Trophoblast cell (in vitro differentiated cells and primary cell): ENCODE data around the gene FAM110A.

Experiments
- DNase-seq, 2 donors: peaks; one replicate each; pipeline ENCODE4 v3.0.0-alpha.2; 2016
- H2AFZ ChIP-seq: 2 replicates; pipeline ENCODE4 v1.6.1; 2013; ENCODE audit warnings: low read length, moderate library complexity, mild to moderate bottlenecking; ENCODE audit not compliant: insufficient read depth, poor library complexity
- H2AK5ac ChIP-seq: 2 replicates; pipeline ENCODE4 v1.6.1; 2013; ENCODE audit warnings: mild to moderate bottlenecking, low read length
- H2BK120ac ChIP-seq: 2 replicates; pipeline ENCODE4 v1.6.1; 2013; ENCODE audit warnings: low read length, mild to moderate bottlenecking, moderate library complexity; ENCODE audit not compliant: insufficient read depth, poor library complexity
- H2BK12ac ChIP-seq: 2 replicates; pipeline ENCODE4 v1.6.1; 2013; ENCODE audit warnings: mild to moderate bottlenecking, low read length, moderate library complexity
- H2BK5ac ChIP-seq: 2 replicates; pipeline ENCODE4 v1.6.1; 2013; ENCODE audit warnings: low read length, low read depth, moderate library complexity, mild to moderate bottlenecking; ENCODE audit not compliant: poor library complexity
- H3K14ac ChIP-seq: 2 replicates; pipeline ENCODE4 v1.6.1; 2013; ENCODE audit warnings: mild to moderate bottlenecking, low read length
- H3K18ac ChIP-seq: 2 replicates; pipeline ENCODE4 v1.6.1; 2013; ENCODE audit warnings: mild to moderate bottlenecking, low read length
- H3K23ac ChIP-seq: 2 replicates; pipeline ENCODE4 v1.6.1; 2013; ENCODE audit warnings: low read length
- H3K27ac ChIP-seq: 2 replicates; pipeline ENCODE4 v1.5.1; 2013; ENCODE audit warnings: low read depth, mild to moderate bottlenecking, inconsistent platforms, low read length, moderate library complexity
- H3K27me3 ChIP-seq: 2 replicates; pipeline ENCODE4 v1.6.1; 2013; ENCODE audit warnings: inconsistent platforms, mild to moderate bottlenecking, low read length, moderate library complexity; ENCODE audit not compliant: insufficient read depth
- H3K36me3 ChIP-seq, 2 experiments: 1 replicate in 1 of 2; 2 replicates in 1 of 2; pipeline ENCODE4 v1.6.1; 2013; ENCODE audit warnings: low read length in 2 of 2, mild to moderate bottlenecking in 2 of 2, moderate library complexity in 1 of 2; ENCODE audit not compliant: insufficient read depth in 2 of 2, control insufficient read depth in 1 of 2
- H3K4ac ChIP-seq: 2 replicates; pipeline ENCODE4 v1.6.1; 2013; ENCODE audit warnings: low read depth, mild to moderate bottlenecking, low read length, moderate library complexity
- H3K4me1 ChIP-seq, 2 experiments: 1 replicate in 1 of 2; 2 replicates in 1 of 2; pipeline ENCODE4 v1.6.1; 2013; ENCODE audit warnings: low read length in 2 of 2, mild to moderate bottlenecking in 2 of 2, moderate library complexity in 1 of 2; ENCODE audit not compliant: insufficient read depth in 2 of 2, control insufficient read depth in 1 of 2
- H3K4me2 ChIP-seq: 2 replicates; pipeline ENCODE4 v1.6.1; 2013; ENCODE audit warnings: inconsistent platforms, mild to moderate bottlenecking, low read length, moderate library complexity
- H3K4me3 ChIP-seq: 2 replicates; pipeline ENCODE4 v1.5.1; 2013; ENCODE audit warnings: mild to moderate bottlenecking, low read depth, low read length, inconsistent platforms
- H3K79me1 ChIP-seq: one replicate; pipeline ENCODE4 v1.6.1; 2013; ENCODE audit warnings: low read length
- H3K79me2 ChIP-seq: 2 replicates; pipeline ENCODE4 v1.6.1; 2013; ENCODE audit warnings: low read length, mild to moderate bottlenecking; ENCODE audit not compliant: control insufficient read depth, insufficient read depth, poor library complexity
- H3K9ac ChIP-seq: 2 replicates; pipeline ENCODE4 v1.6.1; 2013; ENCODE audit warnings: mild to moderate bottlenecking, low read length
- H3K9me3 ChIP-seq: 2 replicates; pipeline ENCODE4 v1.6.1; 2013; ENCODE audit warnings: low read depth, mild to moderate bottlenecking, control low read depth, inconsistent platforms, low read length; ENCODE audit not compliant: insufficient read depth
- H4K12ac ChIP-seq: 2 replicates; pipeline ENCODE4 v1.6.1; 2013; ENCODE audit warnings: low read depth, mild to moderate bottlenecking, low read length, moderate library complexity
- H4K8ac ChIP-seq: 2 replicates; pipeline ENCODE4 v1.6.1; 2013; ENCODE audit warnings: low read depth, mild to moderate bottlenecking, low read length, moderate library complexity
- H4K91ac ChIP-seq: one replicate; pipeline ENCODE4 v1.6.1; 2013; ENCODE audit warnings: low read depth, mild to moderate bottlenecking, low read length, moderate library complexity
- WGBS: extraction: QIAGEN DNeasy Blood & Tissue Kit; methylation state at CpG from one replicate; pipeline ENCODE4 v1.1.7; 2013; ENCODE audit warnings: missing lambda C conversion rate; ENCODE audit not compliant: insufficient read length, insufficient coverage; ENCODE audit errors: extremely low coverage; 5-methylcytosine and 5-hydroxymethylcytosine counted together

FAM110A gene

DNA sequence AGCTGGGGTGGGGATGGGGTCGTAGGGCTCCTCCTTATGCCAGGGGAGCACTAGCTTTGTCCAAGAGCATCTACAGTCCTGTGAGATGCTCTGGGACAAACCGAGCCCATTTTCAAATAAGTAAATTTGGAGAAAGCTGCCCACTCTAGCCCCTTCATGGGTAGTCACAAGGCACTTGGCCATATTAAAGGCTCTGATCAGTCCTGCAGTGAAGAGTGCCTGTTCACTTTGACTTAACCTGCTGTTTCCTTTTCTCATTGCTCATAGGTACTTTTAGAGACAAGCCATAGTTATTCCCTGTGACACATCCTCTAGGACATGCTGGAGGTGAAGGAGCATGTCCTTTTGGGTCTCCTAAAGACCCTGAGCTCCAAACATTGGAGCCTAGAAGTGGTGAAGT is 38.4 kb downstream of the FAM110A start:
- H3K79me2 ChIP-seq = no peaks in the 10 kb centered on the region
- WGBS = no CpG with 5 or more reads among the region's 2 CpGs
- no peak overlapping the region for H4K12ac ChIP-seq
- no peak overlapping the region for H3K4me2 ChIP-seq
- no peak overlapping the region for H3K14ac ChIP-seq
- no peak overlapping the region for H3K27ac ChIP-seq
- H3K4ac ChIP-seq = no peak overlapping the region
- H3K4me3 ChIP-seq = no peak overlapping the region
- no peak overlapping the region for H2BK120ac ChIP-seq
- H3K18ac ChIP-seq = no peak overlapping the region
- H2AK5ac ChIP-seq = no peak overlapping the region
- H2BK12ac ChIP-seq = no peak overlapping the region
- H3K27me3 ChIP-seq = no peaks in the 10 kb centered on the region
- H2BK5ac ChIP-seq = no peak overlapping the region
- no peaks in the 10 kb centered on the region for H3K79me1 ChIP-seq
- no peak overlapping the region for H3K9ac ChIP-seq
- no peak overlapping the region for H4K8ac ChIP-seq
- H3K4me1 ChIP-seq = peaks cover 6% of the 10 kb centered on the region in 2 experiments
- no peaks in the 10 kb centered on the region for H3K9me3 ChIP-seq
- H3K36me3 ChIP-seq = no peaks in the 10 kb centered on the region
- H4K91ac ChIP-seq = no peak overlapping the region
- H2AFZ ChIP-seq = no peak overlapping the region
- no peak overlapping the region for H3K23ac ChIP-seq
- DNase-seq = no peak

DNA sequence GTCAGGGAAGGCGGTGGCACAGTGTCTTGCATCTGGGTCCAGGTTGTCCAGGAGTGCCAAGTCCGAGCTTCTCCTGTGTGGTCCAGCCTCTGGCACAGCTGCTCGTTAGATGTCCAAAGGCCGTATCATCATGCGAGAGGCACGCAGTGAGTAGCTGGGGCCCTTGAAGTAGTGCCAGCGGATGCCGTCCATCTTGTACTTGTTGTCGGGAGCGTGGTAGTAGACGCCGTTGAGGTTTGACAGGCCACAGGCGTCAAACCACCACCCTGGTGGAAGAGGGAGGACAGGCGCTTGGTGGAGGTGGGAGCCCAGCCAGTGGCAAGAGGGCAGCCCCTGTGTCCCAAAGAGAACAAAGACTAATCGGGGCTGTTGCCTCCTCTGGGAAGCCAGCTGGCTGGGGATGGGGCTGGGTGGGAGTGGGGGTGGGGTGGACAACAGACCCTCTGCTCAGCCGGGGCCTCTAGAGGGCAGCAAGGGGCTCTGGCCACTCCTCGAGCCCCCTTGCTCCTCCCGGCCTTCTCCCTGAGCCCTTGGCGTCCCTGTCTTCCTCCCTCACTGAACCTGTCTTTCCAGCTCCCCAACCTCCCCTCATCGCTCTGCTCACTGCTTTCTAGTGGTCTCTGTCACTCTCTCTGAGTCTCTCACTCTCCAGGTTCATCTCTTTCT is 39.5 kb downstream of the FAM110A start:
- Histone ChIP-seq H3K4ac (no peak overlapping the region), H3K9me3 (no peaks in the 10 kb centered on the region), H3K79me2 (no peaks in the 10 kb centered on the region), H3K79me1 (no peaks in the 10 kb centered on the region), H3K4me1 (peaks cover 6% of the 10 kb centered on the region in 2 experiments), H4K8ac (no peak overlapping the region), H3K18ac (no peak overlapping the region), H3K4me3 (no peak overlapping the region), H3K4me2 (no peak overlapping the region), H3K36me3 (no peaks in the 10 kb centered on the region), H2BK120ac (no peak overlapping the region), H3K27ac (no peak overlapping the region), H2BK12ac (no peak overlapping the region), H3K23ac (no peak overlapping the region), H2BK5ac (no peak overlapping the region), H3K14ac (no peak overlapping the region), H2AK5ac (no peak overlapping the region), H4K91ac (no peak overlapping the region), H3K9ac (no peak overlapping the region), H2AFZ (no peak overlapping the region), H4K12ac (no peak overlapping the region), H3K27me3 (no peaks in the 10 kb centered on the region)
- no peak for DNase-seq
- no CpG with 5 or more reads among the region's 20 CpGs for WGBS

DNA sequence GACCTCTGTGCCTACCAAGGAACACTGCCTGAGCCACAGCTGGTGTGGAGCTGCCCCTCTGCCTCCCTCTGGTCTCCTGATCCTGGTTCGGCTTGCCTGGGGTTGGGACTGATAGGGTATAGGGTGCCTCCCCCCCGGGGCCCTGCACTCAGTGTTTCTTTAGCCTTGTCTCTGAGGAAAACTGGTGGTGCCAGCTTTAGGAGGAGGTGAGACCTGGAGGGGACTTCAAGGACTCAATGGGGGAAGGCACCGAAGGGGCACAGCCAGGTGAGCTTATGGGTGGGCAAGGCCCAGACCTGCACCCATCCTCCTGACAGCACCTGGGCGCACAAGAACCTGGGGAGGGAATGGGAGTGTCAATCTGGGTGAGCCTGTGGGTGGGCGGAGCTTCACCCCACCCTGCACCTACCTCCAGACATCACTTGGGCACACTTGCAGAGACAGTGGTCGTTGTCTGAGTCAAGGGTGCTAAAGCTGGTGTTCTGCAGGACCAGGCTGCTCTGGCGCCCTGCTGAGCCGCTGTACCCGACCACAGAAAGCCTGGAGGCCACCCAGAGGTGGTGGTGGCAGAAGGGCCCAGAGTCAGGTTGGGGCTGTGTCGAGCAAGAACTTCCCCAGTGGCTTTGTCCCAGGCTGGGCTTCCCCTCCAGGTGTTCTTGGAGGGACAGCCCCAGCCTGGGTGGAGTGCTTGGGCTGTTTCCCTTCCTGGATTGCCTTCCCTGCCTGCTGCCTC is 40.5 kb downstream of the FAM110A start:
- H3K23ac ChIP-seq = no peak overlapping the region
- H4K8ac ChIP-seq = no peak overlapping the region
- H2BK5ac ChIP-seq = no peak overlapping the region
- no peak overlapping the region for H3K18ac ChIP-seq
- no peak overlapping the region for H3K4me3 ChIP-seq
- no peak overlapping the region for H3K4ac ChIP-seq
- H4K91ac ChIP-seq = no peak overlapping the region
- no peak overlapping the region for H2AK5ac ChIP-seq
- no peaks in the 10 kb centered on the region for H3K79me2 ChIP-seq
- no peak for DNase-seq
- H3K36me3 ChIP-seq = no peaks in the 10 kb centered on the region
- no peak overlapping the region for H2AFZ ChIP-seq
- H2BK120ac ChIP-seq = no peak overlapping the region
- H3K9ac ChIP-seq = no peak overlapping the region
- H3K9me3 ChIP-seq = no peaks in the 10 kb centered on the region
- H3K4me2 ChIP-seq = no peak overlapping the region
- no peak overlapping the region for H3K27ac ChIP-seq
- WGBS = no CpG with 5 or more reads among the region's 10 CpGs
- no peaks in the 10 kb centered on the region for H3K27me3 ChIP-seq
- no peak overlapping the region for H2BK12ac ChIP-seq
- no peak overlapping the region for H4K12ac ChIP-seq
- no peak overlapping the region for H3K14ac ChIP-seq
- no peaks in the 10 kb centered on the region for H3K79me1 ChIP-seq
- H3K4me1 ChIP-seq = peaks cover 6% of the 10 kb centered on the region in 2 experiments

DNA sequence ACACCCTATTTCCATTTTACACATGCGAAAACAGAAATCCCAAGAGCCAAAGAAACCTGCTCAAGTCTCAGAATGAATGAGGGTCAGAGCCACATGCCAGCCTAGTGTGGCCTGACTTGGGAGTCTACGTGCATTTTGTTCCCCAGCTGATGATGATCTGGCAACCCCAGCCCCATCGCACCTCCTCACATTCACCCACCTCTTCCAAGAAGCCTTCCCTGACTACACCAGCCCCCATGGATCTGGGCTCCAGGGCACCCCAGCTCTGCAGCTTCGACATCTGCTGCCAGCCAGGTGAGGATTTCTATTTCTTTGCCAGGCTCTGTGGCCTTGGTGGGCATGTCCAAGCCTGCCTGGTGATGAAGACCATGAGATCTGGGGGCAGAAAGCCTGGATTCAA is 41.6 kb downstream of the FAM110A start:
- no peak overlapping the region for H2BK12ac ChIP-seq
- WGBS = no CpG with 5 or more reads among the region's 4 CpGs

More for the DNA sequence above, 41.6 kb downstream of the FAM110A start:
- Histone ChIP-seq H3K9me3 (no peaks in the 10 kb centered on the region), H4K12ac (no peak overlapping the region), H2BK5ac (no peak overlapping the region), H3K18ac (no peak overlapping the region), H3K27me3 (no peaks in the 10 kb centered on the region), H3K4ac (no peak overlapping the region), H4K91ac (no peak overlapping the region), H3K79me1 (no peaks in the 10 kb centered on the region), H4K8ac (no peak overlapping the region), H2BK120ac (no peak overlapping the region), H3K23ac (no peak overlapping the region), H3K14ac (no peak overlapping the region), H3K4me2 (no peak overlapping the region), H2AFZ (no peak overlapping the region), H2AK5ac (no peak overlapping the region), H3K36me3 (no peaks in the 10 kb centered on the region), H3K4me3 (no peak overlapping the region), H3K79me2 (no peaks in the 10 kb centered on the region), H3K27ac (no peak overlapping the region), H3K9ac (no peak overlapping the region), H3K4me1 (peaks cover 6% of the 10 kb centered on the region in 2 experiments)
- DNase-seq = no peak
